Stimulated activated CD4-positive, alpha-beta T cell treated with anti-CD3 and anti-CD28 coated beads, TNF-alpha, amount 100 ng/mL, for 1 hour (primary cell): ENCODE measurements around the gene AARS2.

Source experiments
- DNase-seq, 3 donors: peaks; one replicate each; pipeline ENCODE4 v3.0.0-alpha.2; 2020; ENCODE audit warnings: low read depth in 3 of 3, low spot score in 1 of 3

The AARS2 gene

GRCh38 chr6:44301782-44302564, 11.2 kb downstream of the AARS2 start:
- DNase-seq = no peak

GRCh38 chr6:44301106-44301505, 12.0 kb downstream of the AARS2 start:
- DNase-seq = no peak

- no peak for DNase-seq
Measured at GRCh38 chr6:44300292-44300823, 12.8 kb downstream of the AARS2 start.

- DNase-seq = no peak
Measured at GRCh38 chr6:44298864-44299263, 14.3 kb downstream of the AARS2 start.

- no peak for DNase-seq
Measured at GRCh38 chr6:44298055-44298803, 14.9 kb downstream of the AARS2 start.

- DNase-seq = peak in 2 of 3 donors; percentile 12 to 37
Measured at GRCh38 chr6:44297063-44298038, 15.8 kb downstream of the AARS2 start.

- DNase-seq = no peak
Measured at GRCh38 chr6:44294832-44295791, 18.0 kb downstream of the AARS2 start.

- DNase-seq = no peak
Measured at GRCh38 chr6:44292661-44293365, 20.3 kb downstream of the AARS2 start.

GRCh38 chr6:44291841-44292240, 21.3 kb downstream of the AARS2 start:
- no peak for DNase-seq

- DNase-seq = no peak
Measured at GRCh38 chr6:44289726-44290260, 23.4 kb downstream of the AARS2 start.

GRCh38 chr6:44286747-44287146, 26.4 kb downstream of the AARS2 start:
- DNase-seq = no peak

- no peak for DNase-seq
Measured at GRCh38 chr6:44286285-44286565, 26.9 kb downstream of the AARS2 start.

- DNase-seq = no peak
Measured at GRCh38 chr6:44285552-44286284, 27.4 kb downstream of the AARS2 start.

GRCh38 chr6:44284867-44285266, 28.3 kb downstream of the AARS2 start:
- no peak for DNase-seq

GRCh38 chr6:44284121-44284520, 29.0 kb downstream of the AARS2 start:
- no peak for DNase-seq

- no peak for DNase-seq
Measured at GRCh38 chr6:44278774-44279697, 34.1 kb downstream of the AARS2 start.

GRCh38 chr6:44278315-44278714, 34.8 kb downstream of the AARS2 start:
- DNase-seq = no peak

- no peak for DNase-seq
Measured at GRCh38 chr6:44277763-44278162, 35.4 kb downstream of the AARS2 start.
